NCI-H460 (cell line): ENCODE data around the gene EHBP1. TPM values are rescaled to one million over a fixed set of nuclear protein-coding genes. Genes with fewer than 3 reads are reported as not detected.
A peak's percentile ranks its signal among the peaks of the same experiment; 100 is the strongest.
"Not testable (repeated sequence)": the region's sequence is repeated elsewhere in the genome, so short reads cannot be mapped to it uniquely, and the experiment has no call there.

Experiments used
- DNase-seq: peaks from one replicate; pipeline ENCODE4 v3.0.0-alpha.2; 2016; ENCODE audit warnings: low read depth; ENCODE audit errors: extremely low read depth
- total RNA-seq: library from RNA; depleted of rRNA; stranded (reverse); fragments of >200 nt; shearing (Covaris generic); gene quantifications from 2 replicates; pipeline ENCODE4 v1.2.3, GENCODE V29; 2014

EHBP1 gene
- total RNA-seq, 1 experiment from 2014 or later, result 22.6 TPM

- no peak for DNase-seq
Measured at GRCh38 chr2:62704654-62705006, 883 bp upstream of the EHBP1 start.

DNA sequence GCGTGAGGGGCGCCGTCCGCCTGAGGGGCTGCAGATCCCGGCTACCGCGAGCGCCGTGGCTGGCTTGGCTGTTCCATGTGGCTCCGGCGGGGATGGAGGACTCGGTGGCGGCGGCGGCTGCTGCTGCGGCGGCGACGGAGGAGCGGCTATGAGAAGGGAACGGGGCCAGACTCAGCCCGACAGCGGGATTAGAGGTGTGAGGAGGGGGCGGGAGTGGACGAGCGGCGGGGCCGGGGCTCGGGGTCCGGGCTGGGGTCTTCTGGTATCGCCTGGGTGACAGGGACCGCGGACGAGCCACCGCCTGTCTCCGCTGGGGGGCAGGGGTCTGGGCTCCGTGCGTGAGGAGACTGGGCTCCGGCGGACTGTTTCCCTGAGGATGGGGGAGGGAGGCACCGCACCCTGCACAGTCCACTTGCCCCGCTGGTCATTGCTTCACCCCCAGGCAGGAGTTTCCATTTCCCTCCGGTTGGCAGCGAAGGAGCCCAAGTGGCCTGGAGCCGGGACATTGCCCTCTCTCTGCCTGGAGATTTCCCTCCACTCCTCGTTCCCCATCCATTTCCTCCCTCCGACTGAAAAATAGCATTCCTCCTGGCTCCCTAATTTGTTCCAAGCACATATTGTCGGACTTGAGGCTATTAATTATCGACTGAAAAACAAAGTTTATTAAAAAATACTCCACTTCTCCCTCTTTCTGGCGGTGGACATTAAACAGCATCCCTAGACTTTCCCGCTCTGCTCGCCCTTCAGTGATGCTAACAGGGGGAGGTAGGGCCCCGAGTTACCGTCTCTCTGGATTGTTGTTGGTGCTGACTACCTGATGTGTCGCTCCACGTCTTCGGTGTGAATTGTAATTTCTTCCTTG is 577 bp downstream of the EHBP1 start:
- DNase-seq, result peak; percentile 35

DNA sequence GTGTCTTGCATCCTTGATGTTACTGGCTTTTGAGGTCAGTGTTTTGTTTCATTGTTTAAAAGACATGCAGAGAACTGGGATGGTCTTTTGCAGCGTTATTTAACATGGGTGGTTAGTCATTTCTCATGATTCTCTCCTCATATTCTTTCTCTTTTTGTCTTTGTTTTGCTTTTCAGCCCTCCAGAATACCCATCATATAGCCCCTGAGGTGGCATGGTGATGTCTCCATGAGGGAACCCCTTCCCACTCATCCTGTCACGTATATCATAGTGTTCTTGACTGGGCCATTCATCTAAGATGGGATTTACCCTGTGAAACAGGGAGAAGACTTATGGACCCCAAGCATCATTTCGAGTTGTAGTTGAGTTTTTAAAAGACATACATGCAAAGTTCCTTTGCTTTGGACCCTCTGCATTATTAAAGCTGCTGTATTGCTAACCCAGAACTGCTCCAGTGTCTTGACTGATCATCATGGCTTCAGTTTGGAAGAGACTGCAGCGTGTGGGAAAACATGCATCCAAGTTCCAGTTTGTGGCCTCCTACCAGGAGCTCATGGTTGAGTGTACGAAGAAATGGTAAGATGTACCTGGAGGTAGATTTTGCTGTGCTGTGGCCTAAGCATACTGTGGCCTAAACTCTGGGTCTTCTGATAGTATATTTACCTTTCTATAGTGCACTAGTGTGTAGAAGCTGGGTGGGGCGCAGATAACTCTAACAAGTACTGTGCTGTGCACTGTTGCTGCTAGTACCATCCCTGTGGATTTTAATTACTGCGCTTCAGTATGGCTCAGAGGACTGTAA is 1.4 kb downstream of the EHBP1 start:
- no peak for DNase-seq

GRCh38 chr2:62708751-62709150 is 3.2 kb downstream of the EHBP1 start:
- no peak for DNase-seq

DNA sequence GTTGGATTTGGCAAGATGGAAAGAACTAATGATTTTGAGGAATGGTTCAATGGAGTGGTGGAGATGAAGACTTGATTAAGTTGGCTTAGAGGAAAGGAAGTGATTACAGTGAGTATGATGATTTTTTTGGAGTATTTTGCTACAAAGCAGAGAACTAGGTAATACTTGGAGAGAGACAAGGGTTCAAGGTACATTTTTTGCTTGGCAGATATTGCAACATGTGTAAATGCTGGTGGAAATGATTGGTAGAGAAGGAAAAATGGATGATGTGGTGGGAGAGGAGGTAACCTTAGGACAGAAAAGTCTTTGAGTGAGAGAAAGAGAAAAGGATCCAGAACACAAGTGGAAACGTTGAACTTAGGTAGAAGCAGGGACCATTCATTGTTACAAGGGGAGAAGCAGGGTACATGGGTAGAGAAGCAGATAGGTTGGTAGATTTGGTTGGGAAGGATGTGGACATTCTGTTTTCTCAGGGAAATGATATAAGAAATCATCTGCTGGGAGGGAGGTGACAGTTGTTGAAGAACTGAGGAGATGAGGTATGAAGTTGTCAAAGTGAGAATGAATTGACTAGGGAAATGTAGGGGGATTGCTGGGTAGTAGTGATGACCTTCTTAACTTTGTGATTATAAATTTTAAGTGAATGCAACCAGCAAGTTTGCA is 6.5 kb downstream of the EHBP1 start:
- DNase-seq, result no peak

- DNase-seq, result not testable (repeated sequence)
Measured at GRCh38 chr2:62713196-62713595, 7.7 kb downstream of the EHBP1 start.

- no peak for DNase-seq
Measured at GRCh38 chr2:62713837-62714236, 8.3 kb downstream of the EHBP1 start.

- DNase-seq, result no peak
Measured at GRCh38 chr2:62716768-62717167, 11.3 kb downstream of the EHBP1 start.

- no peak for DNase-seq
Measured at GRCh38 chr2:62717503-62718081, 12.1 kb downstream of the EHBP1 start.

DNA sequence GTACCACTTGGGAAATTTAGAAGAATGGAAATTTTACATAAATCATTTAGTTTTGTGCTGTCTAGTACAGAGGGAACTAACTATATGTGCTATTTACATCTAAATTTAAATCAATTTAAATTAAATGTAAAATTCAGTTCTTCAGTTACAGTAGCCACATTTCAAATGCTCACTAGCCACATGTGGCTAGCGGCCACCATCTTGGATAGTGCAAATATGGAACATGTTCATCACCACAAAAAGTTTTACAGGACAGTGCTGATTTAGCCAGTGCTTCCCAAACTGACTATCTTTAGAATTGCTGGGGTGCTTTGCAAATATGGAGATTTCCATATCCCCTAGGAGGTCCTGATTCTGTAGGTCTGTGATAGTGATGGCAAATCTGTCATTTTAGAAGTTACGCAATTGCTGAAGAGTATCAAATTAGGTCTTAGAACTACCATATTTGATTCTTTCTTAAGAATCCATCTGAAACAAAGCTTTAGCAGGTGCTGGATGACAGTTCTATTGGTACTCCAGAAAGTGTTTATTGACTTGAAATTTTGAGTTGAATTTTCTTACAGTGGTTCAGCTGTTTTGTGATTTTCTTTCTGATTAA is 12.8 kb downstream of the EHBP1 start:
- DNase-seq, result no peak

DNA sequence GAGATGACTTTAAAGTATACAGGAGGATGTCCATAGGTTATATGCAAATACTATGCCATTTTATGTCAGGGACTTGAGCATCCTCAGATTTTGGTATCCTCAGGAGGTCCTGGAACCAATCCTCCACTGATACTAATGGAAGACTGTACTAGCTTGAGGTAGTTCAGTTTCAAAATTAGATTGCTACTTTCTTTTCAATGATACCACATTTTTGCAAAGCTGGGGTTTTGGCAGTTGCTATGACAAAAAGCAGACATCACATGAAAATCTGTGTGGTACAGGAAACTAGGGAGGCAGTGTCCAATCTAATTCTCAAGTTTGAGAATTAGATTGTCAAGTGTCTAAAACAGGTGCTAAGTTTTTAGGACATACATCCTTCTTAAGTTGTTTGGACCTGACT is 14.2 kb downstream of the EHBP1 start:
- no peak for DNase-seq

DNA sequence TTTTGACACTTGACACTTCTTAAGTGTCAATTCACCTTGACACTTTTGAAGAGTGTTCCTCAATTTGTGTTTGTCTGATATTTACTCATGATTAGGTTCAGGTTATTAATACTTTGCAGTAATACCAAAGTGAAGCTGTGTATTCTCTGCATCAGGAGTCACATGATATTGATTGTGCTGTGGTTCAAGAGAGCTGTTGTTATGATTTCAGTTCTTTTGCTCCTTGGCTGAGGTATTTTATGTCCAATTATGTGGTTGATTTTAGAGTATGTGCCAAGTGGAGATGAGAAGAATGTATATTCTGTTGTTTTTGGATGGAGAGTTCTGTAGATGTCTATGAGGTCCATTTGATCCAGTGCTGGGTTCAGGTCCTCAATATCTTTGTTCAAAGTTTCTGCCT is 17.2 kb downstream of the EHBP1 start:
- no peak for DNase-seq

DNA sequence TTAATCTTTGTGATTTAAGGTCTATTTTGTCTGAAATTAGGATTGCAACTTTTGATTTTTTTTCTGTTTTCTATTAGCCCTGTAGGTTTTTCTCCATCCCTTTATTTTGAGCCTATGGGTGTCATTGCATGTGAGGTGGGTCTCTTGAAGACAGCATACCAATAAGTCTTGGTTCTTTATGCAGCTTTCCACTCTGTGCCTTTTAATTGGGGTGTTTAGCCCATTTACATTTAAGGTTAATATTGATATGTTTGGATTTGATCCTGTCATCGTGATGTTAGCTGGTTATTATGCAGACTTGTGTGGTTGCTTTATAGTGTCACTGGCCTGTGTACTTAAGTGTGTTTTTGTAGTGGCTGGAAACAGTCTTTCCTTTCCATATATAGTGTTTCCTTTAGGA is 17.7 kb downstream of the EHBP1 start:
- DNase-seq, result no peak

- DNase-seq, result no peak
Measured at GRCh38 chr2:62724106-62724505, 18.6 kb downstream of the EHBP1 start.

- DNase-seq, result no peak
Measured at GRCh38 chr2:62724886-62725711, 19.6 kb downstream of the EHBP1 start.

DNA sequence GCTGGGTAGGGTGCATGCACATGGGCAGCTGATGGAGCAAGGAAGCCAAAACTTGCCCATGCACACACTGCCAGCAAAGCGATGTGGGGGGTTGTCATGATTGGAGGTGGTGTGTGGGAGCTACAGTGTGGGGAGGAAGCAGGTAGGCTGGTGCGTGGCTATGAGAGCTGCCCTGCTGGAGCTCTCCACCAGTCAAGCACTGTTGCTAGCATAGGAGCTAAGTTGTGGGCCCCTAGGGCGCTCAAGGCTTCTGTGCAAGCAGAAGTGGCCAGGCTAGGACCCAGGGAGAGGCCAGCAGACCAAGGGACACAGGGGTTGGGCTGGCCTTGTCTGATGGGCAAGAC is 20.2 kb downstream of the EHBP1 start:
- DNase-seq, result no peak

GRCh38 chr2:62727259-62727867 is 21.9 kb downstream of the EHBP1 start:
- no peak for DNase-seq

DNA sequence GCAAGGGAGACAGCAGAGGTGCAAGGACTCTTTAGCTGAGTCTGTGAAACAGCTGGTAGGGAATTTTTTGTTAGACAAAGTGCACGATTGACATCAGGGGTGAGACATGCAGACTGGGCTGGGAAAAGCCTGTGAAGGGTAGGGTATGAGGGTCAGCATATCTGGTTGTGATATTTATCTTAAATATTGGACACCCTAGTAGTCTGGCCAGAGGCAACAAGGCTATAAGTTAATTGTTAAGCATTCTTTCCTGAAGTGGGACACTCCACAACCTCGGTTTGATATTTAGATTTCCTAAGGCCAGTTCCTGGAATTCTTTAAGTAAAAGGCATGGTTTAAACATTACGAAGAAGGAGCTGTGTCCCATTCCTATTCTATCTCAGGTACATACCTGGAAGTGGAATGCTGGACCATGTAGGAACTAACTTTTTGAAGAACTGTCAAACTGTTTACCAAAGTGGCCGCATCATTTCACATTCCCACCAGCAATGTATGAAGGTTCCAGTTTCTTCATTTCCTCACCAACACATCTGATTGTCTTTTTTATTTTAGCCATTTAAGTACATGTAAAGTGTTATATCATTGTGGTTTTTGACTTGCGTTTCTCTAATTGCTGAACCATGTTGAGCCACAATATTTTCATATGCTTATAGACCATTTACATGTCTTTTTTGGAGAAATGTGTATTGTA is 22.5 kb downstream of the EHBP1 start:
- DNase-seq, result no peak

DNA sequence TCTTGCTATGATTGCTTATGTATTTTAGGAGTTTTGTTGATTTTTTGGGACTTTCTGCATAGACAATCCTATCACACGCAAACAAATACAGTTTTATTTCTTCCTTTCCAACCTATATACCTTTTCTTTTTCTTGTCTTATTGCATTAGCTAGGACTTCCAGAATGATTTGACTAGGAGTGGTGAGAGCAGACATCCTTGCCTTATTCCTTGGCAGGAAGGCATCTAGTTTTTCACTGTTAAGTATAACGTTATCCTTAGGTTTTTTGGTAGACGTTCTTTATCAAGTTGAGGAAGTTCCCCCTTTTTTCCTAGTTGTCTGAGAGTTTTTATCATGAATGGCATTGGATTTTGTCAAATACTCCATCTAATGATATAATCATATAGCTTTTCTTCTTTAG is 25.8 kb downstream of the EHBP1 start:
- DNase-seq, result no peak
